ENCODE measurements around the gene SLC9C1. TPM values are rescaled to one million over a fixed set of nuclear protein-coding genes. Genes with fewer than 3 reads are reported as not detected.
"Not testable (repeated sequence)": the region's sequence is repeated elsewhere in the genome, so short reads cannot be mapped to it uniquely, and the experiment has no call there.

The SLC9C1 gene
- total RNA-seq, 2 donors from 2014 or later, result not detected

GRCh38 chr3:112197131-112197530, 96.9 kb downstream of the SLC9C1 start:
- Mint-ChIP-seq H3K27ac (no peak overlapping the region), H3K36me3 (ENCODE audit: low read depth) (no peaks in the 10 kb centered on the region), H3K4me1 (no peaks in the 10 kb centered on the region), H3K4me3 (no peak overlapping the region), H3K9me3 (peaks cover 15% of the 10 kb centered on the region), H3K27me3 (peaks cover 3% of the 10 kb centered on the region)
- no peak for ATAC-seq (replicated peaks)

GRCh38 chr3:112187300-112187699, 106.7 kb downstream of the SLC9C1 start:
- Mint-ChIP-seq H3K4me1 (no peaks in the 10 kb centered on the region), H3K27ac (no peak overlapping the region), H3K4me3 (no peak overlapping the region), H3K9me3 (no peaks in the 10 kb centered on the region), H3K36me3 (ENCODE audit: low read depth) (no peaks in the 10 kb centered on the region), H3K27me3 (no peaks in the 10 kb centered on the region)
- no peak for ATAC-seq (replicated peaks)

GRCh38 chr3:112185423-112186035, 108.5 kb downstream of the SLC9C1 start:
- not testable (repeated sequence) for H3K4me3 Mint-ChIP-seq; H3K4me1 Mint-ChIP-seq; H3K27me3 Mint-ChIP-seq; H3K9me3 Mint-ChIP-seq; ATAC-seq (replicated peaks); H3K27ac Mint-ChIP-seq; H3K36me3 Mint-ChIP-seq (ENCODE audit: low read depth)

GRCh38 chr3:112175646-112176045, 118.4 kb downstream of the SLC9C1 start:
- no peak overlapping the region for H3K4me3 Mint-ChIP-seq
- no peak overlapping the region for H3K27ac Mint-ChIP-seq
- no peaks in the 10 kb centered on the region for H3K4me1 Mint-ChIP-seq
- no peak for ATAC-seq (replicated peaks)
- H3K27me3 Mint-ChIP-seq, result no peaks in the 10 kb centered on the region
- H3K9me3 Mint-ChIP-seq, result no peaks in the 10 kb centered on the region
- no peaks in the 10 kb centered on the region for H3K36me3 Mint-ChIP-seq (ENCODE audit: low read depth)

- ATAC-seq (replicated peaks), result no peak
- no peaks in the 10 kb centered on the region for H3K27me3 Mint-ChIP-seq
- H3K4me3 Mint-ChIP-seq, result no peak overlapping the region
- H3K27ac Mint-ChIP-seq, result no peak overlapping the region
- H3K4me1 Mint-ChIP-seq, result no peaks in the 10 kb centered on the region
- H3K36me3 Mint-ChIP-seq (ENCODE audit: low read depth), result no peaks in the 10 kb centered on the region
- H3K9me3 Mint-ChIP-seq, result no peaks in the 10 kb centered on the region
Observed at GRCh38 chr3:112175037-112175436, 119.0 kb downstream of the SLC9C1 start.

- no peaks in the 10 kb centered on the region for H3K36me3 Mint-ChIP-seq (ENCODE audit: low read depth)
- ATAC-seq (replicated peaks), result no peak
- no peaks in the 10 kb centered on the region for H3K27me3 Mint-ChIP-seq
- H3K4me3 Mint-ChIP-seq, result no peak overlapping the region
- H3K9me3 Mint-ChIP-seq, result no peaks in the 10 kb centered on the region
- H3K4me1 Mint-ChIP-seq, result no peaks in the 10 kb centered on the region
- no peak overlapping the region for H3K27ac Mint-ChIP-seq
Observed at GRCh38 chr3:112171144-112171543, 122.9 kb downstream of the SLC9C1 start.

- no peak for ATAC-seq (replicated peaks)
- Mint-ChIP-seq H3K9me3 (no peaks in the 10 kb centered on the region), H3K4me3 (no peak overlapping the region), H3K36me3 (ENCODE audit: low read depth) (no peaks in the 10 kb centered on the region), H3K4me1 (no peaks in the 10 kb centered on the region), H3K27me3 (no peaks in the 10 kb centered on the region), H3K27ac (no peak overlapping the region)
Observed at GRCh38 chr3:112170046-112170445, 124.0 kb downstream of the SLC9C1 start.

GRCh38 chr3:112167758-112168157, 126.3 kb downstream of the SLC9C1 start:
- no peak overlapping the region for H3K27ac Mint-ChIP-seq
- H3K4me3 Mint-ChIP-seq, result no peak overlapping the region
- no peaks in the 10 kb centered on the region for H3K9me3 Mint-ChIP-seq
- no peaks in the 10 kb centered on the region for H3K27me3 Mint-ChIP-seq
- no peaks in the 10 kb centered on the region for H3K4me1 Mint-ChIP-seq
- H3K36me3 Mint-ChIP-seq (ENCODE audit: low read depth), result no peaks in the 10 kb centered on the region
- ATAC-seq (replicated peaks), result no peak

- Mint-ChIP-seq H3K4me3 (no peak overlapping the region), H3K27ac (no peak overlapping the region), H3K36me3 (ENCODE audit: low read depth) (no peaks in the 10 kb centered on the region), H3K4me1 (no peaks in the 10 kb centered on the region), H3K9me3 (peaks cover 5% of the 10 kb centered on the region), H3K27me3 (no peaks in the 10 kb centered on the region)
- ATAC-seq (replicated peaks), result no peak
Observed at GRCh38 chr3:112149136-112149535, 144.9 kb downstream of the SLC9C1 start.

- H3K27ac Mint-ChIP-seq, result peak overlapping the region; percentile 78
- peaks cover 14% of the 10 kb centered on the region for H3K4me1 Mint-ChIP-seq
- H3K4me3 Mint-ChIP-seq, result peak overlapping the region; percentile 54
- H3K27me3 Mint-ChIP-seq, result no peaks in the 10 kb centered on the region
- no peaks in the 10 kb centered on the region for H3K36me3 Mint-ChIP-seq (ENCODE audit: low read depth)
- peak; percentile 61 for ATAC-seq (replicated peaks)
- H3K9me3 Mint-ChIP-seq, result peaks cover 5% of the 10 kb centered on the region
Observed at GRCh38 chr3:112143689-112144088, 150.3 kb downstream of the SLC9C1 start.

GRCh38 chr3:112143251-112143650, 150.8 kb downstream of the SLC9C1 start:
- Mint-ChIP-seq H3K27ac (peak overlapping the region; percentile 78), H3K9me3 (peaks cover 5% of the 10 kb centered on the region), H3K27me3 (no peaks in the 10 kb centered on the region), H3K4me3 (peak overlapping the region; percentile 54), H3K4me1 (peaks cover 14% of the 10 kb centered on the region), H3K36me3 (ENCODE audit: low read depth) (no peaks in the 10 kb centered on the region)
- peak; percentile 90 for ATAC-seq (replicated peaks)

- H3K27me3 Mint-ChIP-seq, result no peaks in the 10 kb centered on the region
- no peaks in the 10 kb centered on the region for H3K36me3 Mint-ChIP-seq (ENCODE audit: low read depth)
- no peak overlapping the region for H3K27ac Mint-ChIP-seq
- H3K4me1 Mint-ChIP-seq, result peaks cover 24% of the 10 kb centered on the region
- H3K4me3 Mint-ChIP-seq, result no peak overlapping the region
- no peak for ATAC-seq (replicated peaks)
- no peaks in the 10 kb centered on the region for H3K9me3 Mint-ChIP-seq
Observed at GRCh38 chr3:112141293-112141692, 152.7 kb downstream of the SLC9C1 start.

GRCh38 chr3:112140584-112140983, 153.4 kb downstream of the SLC9C1 start:
- ATAC-seq (replicated peaks), result peak; percentile 67
- H3K36me3 Mint-ChIP-seq (ENCODE audit: low read depth), result no peaks in the 10 kb centered on the region
- peaks cover 31% of the 10 kb centered on the region for H3K4me1 Mint-ChIP-seq
- H3K4me3 Mint-ChIP-seq, result peak overlapping the region; percentile 14
- H3K27ac Mint-ChIP-seq, result peak overlapping the region; percentile 79
- no peaks in the 10 kb centered on the region for H3K27me3 Mint-ChIP-seq
- no peaks in the 10 kb centered on the region for H3K9me3 Mint-ChIP-seq

- ATAC-seq (replicated peaks), result no peak
- H3K9me3 Mint-ChIP-seq, result no peaks in the 10 kb centered on the region
- peaks cover 39% of the 10 kb centered on the region for H3K4me1 Mint-ChIP-seq
- H3K27me3 Mint-ChIP-seq, result no peaks in the 10 kb centered on the region
- no peaks in the 10 kb centered on the region for H3K36me3 Mint-ChIP-seq (ENCODE audit: low read depth)
- H3K27ac Mint-ChIP-seq, result no peak overlapping the region
- no peak overlapping the region for H3K4me3 Mint-ChIP-seq
Observed at GRCh38 chr3:112138219-112138969, 155.6 kb downstream of the SLC9C1 start.

- H3K36me3 Mint-ChIP-seq (ENCODE audit: low read depth), result no peaks in the 10 kb centered on the region
- no peak overlapping the region for H3K27ac Mint-ChIP-seq
- H3K9me3 Mint-ChIP-seq, result no peaks in the 10 kb centered on the region
- no peak for ATAC-seq (replicated peaks)
- H3K4me1 Mint-ChIP-seq, result peaks cover 42% of the 10 kb centered on the region
- no peak overlapping the region for H3K4me3 Mint-ChIP-seq
- H3K27me3 Mint-ChIP-seq, result no peaks in the 10 kb centered on the region
Observed at GRCh38 chr3:112137781-112138180, 156.2 kb downstream of the SLC9C1 start.

Data from activated T-helper 17 cell treated with anti-CD3 and anti-CD28 coated beads, Interleukin-2, amount 50 U/mL, for 72 hours (primary cell).